ENCODE measurements around the gene KIF6. TPM values are rescaled to one million over a fixed set of nuclear protein-coding genes. Genes with fewer than 3 reads are reported as not detected.
"Not testable (repeated sequence)": the region's sequence is repeated elsewhere in the genome, so short reads cannot be mapped to it uniquely, and the experiment has no call there.

KIF6 gene
- total RNA-seq, 1 experiment from 2014 or later: 2.2 TPM

- no peak for DNase-seq (ENCODE audit: low spot score)
Measured at GRCh38 chr6:39714802-39715201, 10.4 kb downstream of the KIF6 start.

GRCh38 chr6:39707962-39708683, 17.1 kb downstream of the KIF6 start:
- DNase-seq (ENCODE audit: low spot score): no peak

- no peak for DNase-seq (ENCODE audit: low spot score)
Measured at GRCh38 chr6:39706819-39707335, 18.3 kb downstream of the KIF6 start.

- no peak for DNase-seq (ENCODE audit: low spot score)
Measured at GRCh38 chr6:39702265-39702664, 22.9 kb downstream of the KIF6 start.

- no peak for DNase-seq (ENCODE audit: low spot score)
Measured at GRCh38 chr6:39700362-39700761, 24.8 kb downstream of the KIF6 start.

- DNase-seq (ENCODE audit: low spot score): no peak
Measured at GRCh38 chr6:39698789-39699188, 26.4 kb downstream of the KIF6 start.

GRCh38 chr6:39696986-39697788, 28.0 kb downstream of the KIF6 start:
- no peak for DNase-seq (ENCODE audit: low spot score)

GRCh38 chr6:39695447-39695846, 29.8 kb downstream of the KIF6 start:
- no peak for DNase-seq (ENCODE audit: low spot score)

- no peak for DNase-seq (ENCODE audit: low spot score)
Measured at GRCh38 chr6:39693206-39693605, 32.0 kb downstream of the KIF6 start.

- peak; percentile 97 for DNase-seq (ENCODE audit: low spot score)
Measured at GRCh38 chr6:39688494-39688893, 36.7 kb downstream of the KIF6 start.

- no peak for DNase-seq (ENCODE audit: low spot score)
Measured at GRCh38 chr6:39686976-39687375, 38.2 kb downstream of the KIF6 start.

GRCh38 chr6:39685938-39686337, 39.3 kb downstream of the KIF6 start:
- DNase-seq (ENCODE audit: low spot score): no peak

- no peak for DNase-seq (ENCODE audit: low spot score)
Measured at GRCh38 chr6:39685489-39685826, 39.8 kb downstream of the KIF6 start.

GRCh38 chr6:39684790-39685488, 40.3 kb downstream of the KIF6 start:
- peak; percentile 28 for DNase-seq (ENCODE audit: low spot score)

- DNase-seq (ENCODE audit: low spot score): no peak
Measured at GRCh38 chr6:39681674-39682121, 43.5 kb downstream of the KIF6 start.

GRCh38 chr6:39678914-39679313, 46.3 kb downstream of the KIF6 start:
- DNase-seq (ENCODE audit: low spot score): no peak

GRCh38 chr6:39677318-39677717, 47.9 kb downstream of the KIF6 start:
- not testable (repeated sequence) for DNase-seq (ENCODE audit: low spot score)

- DNase-seq (ENCODE audit: low spot score): no peak
Measured at GRCh38 chr6:39670519-39670918, 54.7 kb downstream of the KIF6 start.

- no peak for DNase-seq (ENCODE audit: low spot score)
Measured at GRCh38 chr6:39669973-39670342, 55.2 kb downstream of the KIF6 start.

GRCh38 chr6:39669207-39669972, 55.8 kb downstream of the KIF6 start:
- DNase-seq (ENCODE audit: low spot score): peak; percentile 26

- no peak for DNase-seq (ENCODE audit: low spot score)
Measured at GRCh38 chr6:39666706-39667489, 58.3 kb downstream of the KIF6 start.

Measured in H4 (cell line).